AG10803 (cell line): ENCODE results near the gene PRKN.
A peak's percentile ranks its signal among the peaks of the same experiment; 100 is the strongest.

ENCODE experiments used
- DNase-seq: peaks from one replicate; pipeline ENCODE4 v3.0.0; 2010; ENCODE audit warnings: low read depth
- H3K4me3 ChIP-seq: 2 replicates; pipeline ENCODE4 v1.5.1; 2011; ENCODE audit warnings: mild to moderate bottlenecking, low read length, control low read depth
- CTCF ChIP-seq: conservative IDR thresholded peaks from 2 replicates; pipeline ENCODE4 v1.5.1; 2011; ENCODE audit warnings: mild to moderate bottlenecking, low read length, control low read depth, inconsistent platforms

The PRKN gene

GRCh38 chr6:161414180-161414579 lies 1313.4 kb downstream of the PRKN start:
- no peak for TF ChIP-seq CTCF
- H3K4me3 ChIP-seq, result no peak overlapping the region
- DNase-seq, result no peak

- TF ChIP-seq CTCF, result no peak
- no peak overlapping the region for H3K4me3 ChIP-seq
- no peak for DNase-seq
These were observed 1314.2 kb downstream of the PRKN start for GRCh38 chr6:161413355-161413771.

DNA sequence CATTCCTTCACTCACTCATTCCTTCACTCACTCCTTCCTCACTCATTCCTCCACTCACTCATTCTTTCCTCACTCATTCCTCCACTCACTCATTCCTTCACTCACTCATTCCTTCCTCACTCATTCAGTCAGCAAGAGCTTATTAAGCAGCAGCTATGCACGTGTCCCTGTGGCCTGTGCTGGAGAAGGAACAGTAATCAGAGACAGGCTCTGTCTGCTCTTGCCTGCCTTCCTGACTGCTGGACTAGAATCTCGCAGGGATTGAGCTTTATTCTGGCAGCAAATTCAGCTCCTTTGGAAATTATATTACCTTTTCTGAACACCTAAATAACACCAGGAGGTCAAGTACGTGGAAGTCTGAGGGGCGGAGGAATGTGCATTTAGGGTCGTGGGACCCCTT lies 1314.8 kb downstream of the PRKN start:
- no peak for DNase-seq
- TF ChIP-seq CTCF, result no peak

GRCh38 chr6:161411265-161411944 lies 1316.2 kb downstream of the PRKN start:
- no peak overlapping the region for H3K4me3 ChIP-seq
- TF ChIP-seq CTCF, result no peak
- DNase-seq, result no peak

More for the DNA sequence above, 1314.8 kb downstream of the PRKN start:
- no peak overlapping the region for H3K4me3 ChIP-seq

DNA sequence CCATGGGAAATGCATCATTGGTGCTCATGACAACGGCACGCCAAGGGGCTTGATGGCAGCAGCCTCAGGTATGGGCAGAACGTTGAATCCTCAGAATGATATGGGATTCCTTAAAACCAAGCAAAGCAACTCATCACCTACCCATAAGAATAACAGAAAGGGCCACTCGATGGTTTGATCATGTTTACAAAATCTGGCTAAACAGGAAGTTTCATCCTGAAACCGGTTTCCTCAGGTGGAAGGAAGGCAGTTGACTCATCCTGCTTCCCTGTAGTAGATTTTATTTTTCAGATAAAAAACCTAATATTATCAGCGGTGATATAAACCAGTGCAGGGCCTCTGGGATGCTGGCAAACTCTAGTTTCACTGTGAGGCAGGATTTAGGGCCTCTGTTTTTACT lies 1316.8 kb downstream of the PRKN start:
- no peak for TF ChIP-seq CTCF
- DNase-seq, result no peak

DNA sequence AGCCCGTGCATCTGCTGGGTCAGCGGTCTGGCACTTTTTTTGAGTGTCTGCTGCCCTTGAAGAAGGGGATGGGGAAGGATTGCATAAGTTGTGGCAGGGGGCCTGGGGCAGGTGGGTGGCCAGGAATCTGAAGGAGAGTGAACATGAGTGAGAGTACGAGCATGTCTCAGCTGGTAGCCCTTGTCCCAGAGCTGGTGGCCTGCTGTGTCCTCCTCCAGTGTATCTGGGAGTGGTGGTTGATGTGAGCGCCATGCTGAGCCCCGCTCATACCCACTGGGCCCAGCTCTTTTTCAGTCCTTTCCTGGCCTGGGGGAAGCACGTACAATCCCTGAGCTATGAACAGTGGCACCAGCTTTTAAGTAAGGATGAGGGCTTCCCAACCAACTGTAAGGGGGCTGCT lies 1317.5 kb downstream of the PRKN start:
- no peak for TF ChIP-seq CTCF
- H3K4me3 ChIP-seq, result no peak overlapping the region
- DNase-seq, result no peak

More for the DNA sequence above, 1316.8 kb downstream of the PRKN start:
- no peak overlapping the region for H3K4me3 ChIP-seq

DNA sequence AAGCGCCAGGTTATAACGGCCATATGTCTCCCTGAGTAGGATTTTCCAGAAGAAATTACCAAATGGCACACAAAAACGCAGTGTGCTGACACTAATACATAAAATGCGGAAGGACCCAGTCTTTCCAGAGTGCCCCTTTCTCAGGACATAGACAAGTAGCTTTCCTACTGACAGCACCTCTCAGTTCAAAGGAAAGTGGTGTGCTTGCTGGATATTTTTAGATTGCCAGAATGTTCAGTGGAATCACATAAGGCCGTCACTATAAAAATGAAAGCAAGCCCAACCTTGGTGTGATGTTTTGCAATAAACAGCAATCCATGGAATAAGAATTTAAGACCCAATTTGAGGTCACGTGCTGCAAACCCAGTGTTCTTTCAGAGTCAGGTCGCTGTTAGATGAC lies 1318.2 kb downstream of the PRKN start:
- DNase-seq, result peak; percentile 27
- H3K4me3 ChIP-seq, result no peak overlapping the region
- no peak for TF ChIP-seq CTCF
